ENCODE results near the gene ZDHHC13.
"Not testable (repeated sequence)": the region's sequence is repeated elsewhere in the genome, so short reads cannot be mapped to it uniquely, and the experiment has no call there.

The ZDHHC13 gene

DNA sequence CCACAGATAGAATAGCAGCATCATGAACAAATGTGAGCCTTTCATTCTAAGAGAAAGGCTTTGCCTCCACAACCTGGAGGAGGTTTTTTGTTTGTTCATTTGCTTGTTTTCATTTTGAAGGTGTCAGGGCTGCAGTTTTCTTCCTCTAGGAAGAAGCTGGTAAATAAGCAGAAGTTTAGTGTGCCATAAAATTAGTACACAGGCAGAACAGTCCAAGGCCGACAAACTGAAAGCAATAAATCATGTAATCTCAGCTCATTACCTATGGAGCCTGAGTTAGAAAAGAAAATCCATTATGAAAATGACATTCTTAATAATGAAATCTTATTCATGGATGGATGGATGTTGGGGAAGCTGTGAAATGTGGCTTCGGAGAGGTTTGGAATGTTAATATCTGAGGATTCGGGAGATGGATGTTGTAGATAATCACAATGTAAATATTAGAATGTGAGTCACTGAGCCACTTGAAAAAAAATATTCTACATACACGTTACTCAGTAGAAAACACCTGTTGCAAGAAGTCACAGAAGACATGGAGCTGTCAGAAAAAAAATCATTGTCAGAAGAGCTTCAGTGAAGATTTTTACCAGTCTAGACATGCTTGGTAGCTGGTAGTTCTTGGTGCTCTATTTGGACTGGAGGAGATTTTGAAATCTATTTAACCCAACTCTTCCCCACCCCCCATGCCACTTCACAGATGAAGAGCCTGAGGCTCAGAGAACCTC, 15.0 kb upstream of the ZDHHC13 start:
- DNase-seq (ENCODE audit: low spot score), result no peak

DNA sequence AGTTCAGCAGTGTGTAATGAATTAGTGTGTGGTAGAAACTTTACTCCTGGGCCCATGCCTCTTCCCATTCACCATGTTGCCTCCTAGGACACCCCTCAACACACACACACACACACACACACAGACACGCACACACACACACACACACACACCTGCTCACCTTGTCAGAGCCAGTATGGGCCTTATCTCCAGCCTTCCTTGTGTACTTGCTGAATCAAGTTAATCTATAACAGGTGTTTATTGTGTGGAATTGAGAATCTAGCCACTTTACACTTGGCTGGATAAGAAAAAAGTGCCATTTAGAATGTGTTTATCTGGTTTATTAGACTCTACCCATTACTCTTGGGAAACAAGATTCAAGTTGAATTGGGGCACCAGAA, 14.5 kb upstream of the ZDHHC13 start:
- no peak for DNase-seq (ENCODE audit: low spot score)

DNA sequence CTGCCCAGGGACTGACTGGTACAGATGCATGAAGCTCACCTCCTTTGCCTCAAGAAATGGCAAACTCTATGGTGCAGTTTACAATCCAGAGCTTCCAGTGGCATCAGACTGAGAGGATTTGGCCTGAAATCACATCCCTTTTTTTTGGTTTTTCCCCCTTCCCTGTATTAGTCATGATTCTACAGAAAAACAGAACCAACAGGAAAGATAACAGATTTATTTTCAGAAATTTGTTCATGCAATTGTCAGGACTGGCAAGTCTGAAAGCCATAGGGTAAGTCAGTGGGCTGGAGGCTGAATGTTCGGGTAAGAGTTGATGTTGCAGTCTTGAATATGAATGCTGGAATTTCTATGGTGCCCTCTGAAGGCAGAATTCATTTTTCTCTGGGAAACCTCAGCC, 12.0 kb upstream of the ZDHHC13 start:
- no peak for DNase-seq (ENCODE audit: low spot score)

DNA sequence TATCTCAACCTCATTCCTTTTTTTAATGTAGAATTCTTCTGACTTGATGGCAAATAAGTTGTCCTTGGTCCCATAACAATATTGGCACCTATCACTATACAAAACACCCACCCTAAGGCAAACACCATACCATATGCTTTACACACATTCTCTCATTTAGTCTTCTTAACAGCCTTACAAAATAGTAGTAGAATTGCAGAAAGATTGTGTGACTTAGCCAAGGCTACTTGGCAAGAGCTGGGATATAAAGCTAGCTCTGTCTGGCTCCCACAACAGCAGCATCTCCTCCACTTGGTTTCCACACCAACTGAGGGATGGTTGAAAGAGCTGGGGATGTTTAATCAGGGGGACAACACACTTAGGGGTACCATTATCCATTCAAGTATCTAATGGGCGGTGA, 9.8 kb upstream of the ZDHHC13 start:
- DNase-seq (ENCODE audit: low spot score), result no peak

DNA sequence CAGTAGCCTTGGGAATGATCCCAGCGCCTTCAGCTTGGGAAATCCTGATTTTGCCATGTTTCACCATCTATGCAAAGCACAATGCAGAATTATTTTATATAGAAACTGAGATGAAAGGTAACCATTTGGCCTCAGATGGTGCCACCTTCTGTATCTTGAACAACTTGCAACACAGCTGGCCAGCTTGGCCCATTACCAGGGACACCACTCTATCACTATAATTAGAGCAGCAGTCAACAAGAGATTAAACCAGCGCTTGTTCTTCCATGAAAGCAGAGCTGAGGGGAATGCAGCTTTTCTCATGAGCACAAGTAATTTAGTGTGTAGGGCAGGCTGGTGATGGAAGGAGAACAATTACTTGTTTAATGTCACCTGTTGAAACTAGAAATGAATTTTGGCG, 6.7 kb upstream of the ZDHHC13 start:
- no peak for DNase-seq (ENCODE audit: low spot score)

DNA sequence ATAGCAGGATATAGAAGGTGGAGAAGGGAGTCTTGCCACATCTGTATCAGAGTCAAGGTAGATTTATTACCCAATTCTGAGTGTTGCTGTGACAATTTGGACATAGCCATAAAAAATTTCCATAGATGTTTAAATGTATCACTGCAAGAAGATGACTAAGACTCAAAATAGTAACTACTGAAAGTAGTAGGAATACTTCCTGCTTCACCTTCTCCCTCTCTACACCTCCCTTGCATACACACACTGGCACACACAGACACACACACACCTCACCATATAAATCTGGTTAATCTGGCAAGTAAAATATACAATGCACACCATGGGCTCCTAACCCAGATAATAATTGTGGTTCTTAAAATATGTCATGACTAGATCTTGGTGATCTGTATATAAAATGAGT, 5.2 kb upstream of the ZDHHC13 start:
- DNase-seq (ENCODE audit: low spot score), result no peak

DNA sequence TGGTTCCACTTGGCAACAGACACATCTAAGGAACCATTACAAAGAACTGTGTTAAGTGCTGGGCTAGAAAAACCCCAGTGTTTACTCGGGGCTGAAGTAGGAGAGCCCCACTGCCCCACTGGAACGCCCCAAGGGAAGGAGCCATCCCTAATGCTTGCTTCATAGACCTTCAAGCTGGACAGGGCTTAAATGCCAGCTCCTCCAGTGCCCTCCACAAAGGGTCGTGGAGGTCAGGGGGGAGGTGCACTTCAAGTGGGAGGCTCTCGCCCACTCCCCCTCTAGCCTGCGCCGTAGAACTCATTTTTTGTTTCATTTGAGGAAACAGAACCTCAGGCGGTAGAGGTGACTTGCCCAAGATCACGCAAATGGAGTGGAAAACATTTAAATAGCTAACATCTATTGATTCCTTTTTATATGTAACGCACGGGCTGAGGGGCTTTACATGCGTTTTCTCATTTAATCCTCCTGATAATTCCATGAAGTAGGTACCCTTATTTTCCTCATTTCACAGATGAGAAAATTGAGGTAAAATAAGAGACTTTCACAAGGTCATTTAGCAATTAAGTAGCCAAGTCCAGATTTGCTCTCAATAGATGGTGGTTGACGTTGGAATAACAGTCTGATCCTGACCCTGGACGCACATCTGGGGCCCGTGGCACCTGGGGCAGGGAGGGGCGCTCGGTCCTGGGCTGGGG, 545 bp upstream of the ZDHHC13 start:
- DNase-seq (ENCODE audit: low spot score), result no peak

DNA sequence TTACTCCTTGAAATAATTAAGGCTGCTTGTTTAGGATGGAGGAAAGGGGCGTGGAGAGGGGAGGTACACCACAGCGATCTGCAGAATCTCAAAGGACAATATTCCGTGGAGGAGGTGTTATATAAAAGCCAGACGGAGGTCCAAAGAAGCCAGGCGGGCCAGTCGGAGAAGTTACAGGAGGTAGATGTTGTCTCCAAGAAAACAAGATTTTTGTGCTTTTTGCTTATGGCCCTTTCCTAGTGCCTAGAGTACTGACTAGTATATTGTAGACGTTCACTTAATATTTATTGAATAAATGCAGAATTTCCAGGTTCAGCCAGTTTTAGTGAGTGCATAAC, 761 bp downstream of the ZDHHC13 start:
- DNase-seq (ENCODE audit: low spot score), result no peak

DNA sequence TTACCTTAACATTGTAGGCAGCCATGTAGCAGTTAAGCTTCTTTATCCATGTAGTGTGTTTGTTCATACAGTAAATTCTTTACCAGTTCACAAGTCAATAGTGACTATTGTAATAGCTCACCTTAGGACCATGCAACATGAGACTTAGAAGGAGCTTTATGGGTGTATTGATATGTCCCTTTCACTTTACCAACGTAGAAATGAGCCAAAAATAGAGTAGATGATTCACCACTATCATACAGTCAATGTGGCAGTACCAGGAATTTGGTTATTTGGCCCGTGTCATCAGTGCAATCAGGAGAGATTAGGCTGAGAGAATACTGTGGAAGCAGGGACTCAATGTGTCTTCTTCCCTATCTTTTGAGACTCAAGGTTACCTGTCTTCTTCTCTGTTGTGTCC, 4.7 kb downstream of the ZDHHC13 start:
- DNase-seq (ENCODE audit: low spot score), result no peak

DNA sequence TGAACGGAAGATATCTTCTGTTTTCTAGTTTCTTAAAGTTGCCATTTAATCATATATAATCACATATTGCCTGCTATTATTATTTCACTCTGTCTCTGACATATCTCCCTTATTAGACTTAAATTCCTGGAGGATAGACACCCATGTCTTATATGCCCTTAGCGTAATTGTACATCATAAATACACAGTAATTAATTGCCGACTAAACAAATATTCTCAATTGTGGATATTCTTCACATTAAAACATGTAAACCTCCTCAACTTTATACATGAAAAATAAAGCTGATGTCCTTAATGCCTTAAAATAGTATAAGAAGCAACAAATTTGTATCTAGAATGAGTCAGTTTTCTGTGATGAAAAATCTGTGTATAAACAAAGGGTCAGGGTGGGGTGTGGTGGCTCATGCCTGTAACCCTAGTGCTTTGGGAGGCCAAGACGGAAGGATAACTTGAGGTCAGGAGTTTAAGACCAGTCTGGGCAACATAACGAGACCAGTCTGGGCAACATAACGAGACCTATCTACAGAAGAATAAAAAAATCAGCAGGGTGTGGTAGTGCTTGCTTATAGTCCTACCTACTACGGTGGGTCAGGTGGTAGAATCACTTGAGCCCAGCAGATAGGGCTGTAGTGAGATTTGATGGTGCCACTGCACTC, 6.1 kb downstream of the ZDHHC13 start:
- DNase-seq (ENCODE audit: low spot score), result no peak

DNA sequence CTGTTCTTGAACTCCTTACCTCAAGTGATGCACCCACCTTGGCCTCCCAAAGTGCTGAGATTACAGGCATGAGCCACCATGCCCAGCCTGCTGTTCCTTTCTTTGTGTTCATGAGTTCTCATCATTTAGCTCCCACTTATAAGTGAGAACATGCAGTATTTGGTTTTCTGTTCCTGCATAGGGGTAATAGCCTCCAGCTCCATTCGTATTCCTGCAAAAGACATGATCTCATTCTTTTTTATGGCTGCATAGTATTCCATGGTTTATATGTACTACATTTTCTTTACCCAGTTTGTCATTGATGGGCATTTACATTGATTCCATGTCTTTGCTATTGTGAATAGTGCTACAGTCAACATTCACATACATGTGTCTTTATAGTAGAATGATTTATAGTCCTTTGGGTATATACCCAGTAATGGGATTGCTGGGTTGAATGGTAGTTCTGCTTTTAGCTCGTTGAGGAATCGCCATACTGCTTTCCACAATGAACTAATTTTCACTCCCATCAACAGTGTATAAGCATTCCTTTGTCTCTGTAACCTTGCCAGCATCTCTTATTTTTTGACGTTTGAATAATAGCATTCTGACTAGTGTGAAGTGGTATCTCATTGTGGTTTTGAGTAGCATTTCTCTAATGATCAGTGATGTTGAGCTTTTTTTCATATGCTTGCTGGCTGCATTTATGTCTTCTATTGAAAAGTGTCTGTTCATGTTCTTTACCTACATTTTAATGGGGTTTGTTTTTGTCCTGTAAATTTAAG, 9.8 kb downstream of the ZDHHC13 start:
- DNase-seq (ENCODE audit: low spot score), result not testable (repeated sequence)

DNA sequence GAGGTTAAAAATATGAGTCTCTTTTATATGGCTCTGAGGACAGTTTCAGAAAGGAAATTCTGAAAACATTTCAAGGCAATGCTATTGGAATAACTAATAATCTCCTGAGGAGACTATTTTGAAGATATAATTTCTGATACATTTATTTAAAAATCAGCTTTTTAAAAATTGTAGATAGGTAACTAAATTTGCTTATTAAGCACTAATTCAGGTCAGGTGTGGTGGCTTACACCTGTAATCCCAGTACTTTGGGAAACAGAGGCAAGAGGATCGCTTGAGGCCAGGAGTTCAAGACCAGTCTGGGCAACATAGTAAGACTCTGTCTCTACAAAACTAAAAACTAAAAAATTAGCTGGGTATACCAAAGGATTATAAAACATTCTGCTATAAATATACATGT, 17.0 kb downstream of the ZDHHC13 start:
- no peak for DNase-seq (ENCODE audit: low spot score)

DNA sequence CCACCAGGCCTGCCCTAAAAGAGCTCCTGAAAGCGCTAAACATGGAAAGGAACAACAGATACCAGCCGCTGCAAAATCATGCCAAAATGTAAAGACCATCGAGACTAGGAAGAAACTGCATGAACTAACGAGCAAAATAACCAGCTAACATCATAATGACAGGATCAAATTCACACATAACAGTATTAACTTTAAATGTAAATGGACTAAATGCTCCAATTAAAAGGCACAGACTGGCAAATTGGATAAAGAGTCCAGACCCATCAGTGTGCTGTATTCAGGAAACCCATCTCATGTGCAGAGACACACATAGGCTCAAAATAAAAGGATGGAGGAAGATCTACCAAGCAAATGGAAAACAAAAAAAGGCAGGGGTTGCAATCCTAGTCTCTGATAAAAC, 19.9 kb downstream of the ZDHHC13 start:
- not testable (repeated sequence) for DNase-seq (ENCODE audit: low spot score)

DNA sequence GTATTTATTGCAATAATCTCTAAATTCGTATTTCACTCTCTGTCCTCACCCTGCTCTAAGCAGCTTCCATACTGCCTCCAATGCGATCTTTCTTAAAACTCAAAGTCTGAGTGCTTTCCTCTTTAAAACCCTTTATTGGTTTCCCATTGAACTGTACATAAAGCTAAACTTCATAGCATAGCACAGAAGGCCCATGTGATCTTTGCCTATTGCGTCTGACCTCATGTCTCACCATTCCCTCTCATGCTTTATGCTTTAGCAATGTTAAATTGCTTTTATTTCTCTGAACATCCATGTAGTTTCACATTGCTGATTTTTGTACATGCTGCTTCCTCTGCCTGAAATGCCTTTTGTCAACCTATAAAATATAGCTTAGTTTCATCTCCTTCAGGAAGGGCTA, 28.4 kb downstream of the ZDHHC13 start:
- DNase-seq (ENCODE audit: low spot score), result no peak

DNA sequence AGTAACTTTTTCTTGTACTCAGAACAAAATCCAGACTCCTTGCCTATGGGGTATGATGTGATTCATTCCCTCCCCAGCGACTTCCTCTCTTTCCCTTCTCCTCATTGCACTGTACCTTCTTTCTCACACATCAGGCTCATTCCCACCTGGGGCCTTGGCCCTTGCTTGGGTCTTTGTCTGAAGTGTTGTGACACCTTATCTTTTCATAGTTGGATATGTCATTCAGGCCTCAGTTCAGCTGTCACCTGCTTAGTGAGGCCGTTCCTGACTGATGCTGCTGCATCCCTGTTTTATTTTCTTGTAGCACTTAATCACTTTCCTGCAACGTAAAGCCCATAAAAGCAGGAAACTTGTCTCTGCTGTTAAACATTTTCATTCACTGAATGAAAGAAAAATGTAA, 39.9 kb downstream of the ZDHHC13 start:
- DNase-seq (ENCODE audit: low spot score), result no peak

DNA sequence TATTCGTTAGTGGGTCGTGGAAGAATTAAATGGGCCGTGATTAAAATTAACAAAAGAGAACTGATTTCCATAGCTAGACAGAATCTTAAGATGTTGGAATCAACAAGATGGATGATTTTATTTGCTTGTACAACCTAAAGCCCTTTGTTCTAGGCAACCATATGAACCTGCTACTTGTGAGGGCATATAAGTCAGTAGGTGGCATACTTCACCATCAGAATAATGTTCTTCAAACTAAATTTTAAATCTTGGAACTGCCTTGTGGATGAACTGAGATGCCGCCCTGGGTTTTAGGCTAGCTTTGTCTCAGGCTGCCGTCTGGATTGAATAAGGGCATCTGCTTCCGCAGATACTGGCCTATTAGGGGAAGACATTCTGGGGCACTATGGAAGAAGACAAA, 43.9 kb downstream of the ZDHHC13 start:
- no peak for DNase-seq (ENCODE audit: low spot score)

DNA sequence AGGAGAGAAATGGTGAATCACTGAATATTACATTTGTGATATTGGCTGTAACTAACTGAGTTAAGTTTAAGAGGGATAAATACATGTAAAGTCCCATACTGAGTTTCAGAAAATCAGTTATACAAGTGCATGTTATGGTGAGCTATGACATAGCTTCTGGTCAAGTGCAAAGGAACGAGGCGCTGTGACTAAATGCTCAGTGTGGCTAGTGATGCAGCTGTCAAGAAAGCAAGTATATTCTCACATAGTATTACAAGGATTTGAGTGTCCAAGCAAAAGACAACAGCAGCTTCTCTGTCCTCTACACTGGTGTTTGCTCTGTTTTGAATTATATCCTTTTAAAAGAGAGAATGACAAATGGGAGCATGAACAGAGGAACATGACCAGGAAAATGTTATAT, 44.7 kb downstream of the ZDHHC13 start:
- DNase-seq (ENCODE audit: low spot score), result no peak

DNA sequence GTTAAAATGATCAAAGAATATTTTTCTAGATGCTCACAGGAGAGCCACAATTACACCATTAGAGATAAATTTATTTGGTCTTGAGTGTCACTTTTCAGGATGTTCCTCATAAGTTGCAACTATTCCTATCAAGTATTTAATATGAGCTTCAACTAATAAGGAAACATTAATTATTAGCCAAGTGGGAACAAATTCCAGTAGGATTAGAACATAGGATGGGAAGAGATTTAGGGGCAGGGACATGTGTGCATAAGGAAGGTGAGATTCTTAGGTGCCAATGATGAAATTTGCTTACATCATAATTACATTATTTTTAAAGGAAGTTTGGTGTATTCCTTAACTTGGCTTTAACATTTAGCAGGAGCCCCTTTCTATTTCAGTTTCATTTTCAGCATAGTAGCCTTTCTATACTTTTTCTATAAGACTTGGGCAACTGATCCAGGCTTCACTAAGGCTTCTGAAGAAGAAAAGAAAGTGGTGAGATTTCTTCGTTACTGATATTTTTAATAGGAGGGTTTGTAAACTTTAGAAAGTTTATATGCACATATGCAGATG, 46.1 kb downstream of the ZDHHC13 start:
- DNase-seq (ENCODE audit: low spot score), result no peak

DNA sequence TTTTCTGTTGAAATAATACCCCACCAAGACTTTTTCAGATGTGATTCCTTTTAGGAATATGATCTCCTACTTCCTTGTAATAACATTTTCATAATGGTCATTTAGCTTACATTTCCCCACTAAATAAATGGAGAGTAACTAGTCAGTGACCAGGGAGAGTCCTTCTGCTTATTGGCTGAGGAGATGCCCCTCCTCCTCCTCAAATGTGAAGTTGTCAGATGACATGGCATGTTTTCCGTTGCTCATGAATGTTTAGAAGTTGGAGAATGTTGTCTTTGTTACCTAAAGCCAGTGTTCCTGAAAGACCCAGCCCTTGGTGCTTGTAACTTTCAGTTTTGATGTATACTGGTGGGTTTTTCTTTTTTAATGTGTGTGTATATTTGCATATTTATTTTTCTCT, 46.6 kb downstream of the ZDHHC13 start:
- no peak for DNase-seq (ENCODE audit: low spot score)

DNA sequence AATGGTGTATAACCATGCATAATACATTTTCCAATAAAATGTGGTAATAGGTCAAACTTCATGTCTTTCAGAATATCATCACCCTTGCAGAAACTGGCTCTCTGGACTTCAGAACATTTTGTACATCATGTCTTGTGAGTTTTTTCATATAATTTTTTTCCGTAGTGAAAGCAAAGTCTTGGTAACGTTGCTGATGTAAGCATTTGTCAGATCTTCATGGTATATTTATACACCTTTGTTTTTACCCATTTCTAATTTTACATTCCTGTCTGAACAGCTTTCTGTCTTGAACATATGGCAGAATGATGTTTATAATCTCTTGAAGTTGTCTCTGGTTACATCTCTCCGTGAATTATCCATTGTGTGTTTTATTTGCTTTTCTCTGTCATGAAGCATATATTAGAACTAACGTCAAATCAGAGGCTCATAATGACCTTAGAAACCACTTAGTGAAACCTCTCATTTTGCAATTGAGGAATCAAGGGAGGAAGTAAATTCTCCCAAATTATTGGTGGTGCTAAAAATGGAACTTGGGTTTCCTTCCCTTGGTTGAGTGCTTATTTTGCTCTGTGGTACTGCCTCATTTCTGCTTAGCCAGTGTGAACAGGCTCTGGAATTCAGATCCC, 47.4 kb downstream of the ZDHHC13 start:
- DNase-seq (ENCODE audit: low spot score), result no peak

DNA sequence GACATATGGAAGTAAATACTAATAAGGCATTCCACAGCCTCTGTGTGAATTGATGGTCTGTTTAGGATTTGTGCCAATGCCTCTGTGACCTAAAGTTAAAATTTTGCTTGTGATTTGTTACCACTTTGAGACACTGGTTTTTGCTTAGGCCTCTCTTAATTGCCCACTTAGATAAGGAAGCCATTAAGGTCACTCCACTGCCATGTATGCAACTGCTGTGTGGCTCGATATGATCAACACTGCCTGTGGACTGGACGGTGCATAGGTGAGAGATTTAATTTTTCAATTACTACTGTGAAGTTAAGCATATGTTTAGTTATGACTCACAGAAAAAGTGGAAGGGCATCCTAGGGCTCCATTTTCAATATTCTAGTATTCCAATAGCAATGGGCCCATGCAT, 47.9 kb downstream of the ZDHHC13 start:
- no peak for DNase-seq (ENCODE audit: low spot score)

DNA sequence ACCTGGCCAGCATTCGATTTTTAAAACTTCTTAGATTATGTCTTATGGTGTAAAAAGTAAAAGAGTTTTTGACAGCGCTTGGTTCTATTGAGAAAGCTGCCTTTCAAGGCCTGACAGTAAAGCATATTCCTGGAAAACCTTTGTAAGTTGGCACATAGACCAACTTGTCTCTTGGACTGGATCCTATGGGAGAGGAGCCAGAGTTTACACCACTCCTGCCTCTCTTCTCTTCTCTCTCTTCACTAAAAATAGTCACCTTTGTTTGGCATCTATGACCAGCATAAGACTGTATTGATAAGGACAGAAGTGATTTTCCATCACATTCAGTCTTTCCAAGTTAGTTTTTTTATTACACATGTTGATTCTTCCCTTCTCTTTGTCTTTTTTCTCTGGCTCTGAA, 51.1 kb downstream of the ZDHHC13 start:
- no peak for DNase-seq (ENCODE audit: low spot score)

Measured in kidney capillary endothelial cell (primary cell).